Endodermal cell (in vitro differentiated cells): ENCODE measurements around the gene TM9SF3. TPM values are rescaled to one million over a fixed set of nuclear protein-coding genes. Genes with fewer than 3 reads are reported as not detected.

ENCODE experiments used
- DNase-seq: peaks from one replicate; pipeline ENCODE4 v3.0.0-alpha.2; 2017
- H3K27ac ChIP-seq: 2 replicates; pipeline ENCODE4 v1.5.1; 2013; ENCODE audit warnings: mild to moderate bottlenecking, low read depth, low read length, moderate library complexity
- H3K27me3 ChIP-seq: 2 replicates; pipeline ENCODE4 v1.6.1; 2013; ENCODE audit warnings: mild to moderate bottlenecking, low read length, moderate library complexity; ENCODE audit not compliant: insufficient read depth, control insufficient read depth, poor library complexity, severe bottlenecking
- H3K36me3 ChIP-seq: 2 replicates; pipeline ENCODE4 v1.7.0; 2013; ENCODE audit warnings: mild to moderate bottlenecking, low read length, moderate library complexity; ENCODE audit not compliant: control insufficient read depth, insufficient read depth
- H3K4me1 ChIP-seq: one replicate; pipeline ENCODE4 v1.7.0; 2013; ENCODE audit warnings: low read length; ENCODE audit not compliant: control insufficient read depth, insufficient read depth
- H3K4me3 ChIP-seq: 2 replicates; pipeline ENCODE4 v1.5.1; 2013; ENCODE audit warnings: mild to moderate bottlenecking, low read length, moderate library complexity
- H3K9ac ChIP-seq: 2 replicates; pipeline ENCODE4 v1.6.1; 2013; ENCODE audit warnings: mild to moderate bottlenecking, low read length, moderate library complexity; ENCODE audit not compliant: poor library complexity, severe bottlenecking; ENCODE audit errors: extremely low read depth
- H3K9me3 ChIP-seq: 2 replicates; pipeline ENCODE4 v1.6.1; 2013; ENCODE audit warnings: mild to moderate bottlenecking, low read length, moderate library complexity; ENCODE audit not compliant: control insufficient read depth
- H3K27ac Mint-ChIP-seq: 2 replicates; pipeline ENCODE4 v1.8.0; 2020; ENCODE audit warnings: mixed read lengths
- H3K27me3 Mint-ChIP-seq: 2 replicates; pipeline ENCODE4 v1.8.0; 2021; ENCODE audit warnings: mild to moderate bottlenecking, mixed read lengths; ENCODE audit not compliant: insufficient read depth
- H3K36me3 Mint-ChIP-seq: 2 replicates; pipeline ENCODE4 v1.8.0; 2020; ENCODE audit warnings: low read depth, mixed read lengths
- H3K4me1 Mint-ChIP-seq: 2 replicates; pipeline ENCODE4 v1.8.0; 2020; ENCODE audit warnings: mixed read lengths
- H3K4me3 Mint-ChIP-seq: 2 replicates; pipeline ENCODE4 v1.8.0; 2020; ENCODE audit warnings: mild to moderate bottlenecking, moderate library complexity, mixed read lengths
- H3K9me3 Mint-ChIP-seq: 2 replicates; pipeline ENCODE4 v1.8.0; 2020; ENCODE audit warnings: mild to moderate bottlenecking, mixed read lengths
- CTCF ChIP-seq: fragments of 200-600 bp; sonication (generic); conservative IDR thresholded peaks from 2 replicates; pipeline ENCODE4 v1.5.0; 2021; ENCODE audit warnings: antibody characterized with exemption, mild to moderate bottlenecking
- WGBS, 2 experiments: methylation state at CpG; one replicate each; pipeline versions ENCODE4 v1.1.5 to v1.1.7; 2013; ENCODE audit warnings: missing lambda C conversion rate in 2 of 2, mixed read lengths in 1 of 2; ENCODE audit not compliant: insufficient coverage in 1 of 2, insufficient read length in 1 of 2; 5-methylcytosine and 5-hydroxymethylcytosine counted together
- total RNA-seq, 2 donors: library from RNA; stranded (reverse); fragmentation: NEBNext Ultra II Directional in 1 of 2; extraction: Animal tissue kit (Norgen Biotek cat#: 25700) in 1 of 2; gene quantifications; 2 replicates in 1 of 2; 3 replicates in 1 of 2; pipeline ENCODE4 v1.2.1, GENCODE V29; 2021

Gene TM9SF3
- total RNA-seq, 2 donors from 2014 or later, result 134 to 137 TPM

DNA sequence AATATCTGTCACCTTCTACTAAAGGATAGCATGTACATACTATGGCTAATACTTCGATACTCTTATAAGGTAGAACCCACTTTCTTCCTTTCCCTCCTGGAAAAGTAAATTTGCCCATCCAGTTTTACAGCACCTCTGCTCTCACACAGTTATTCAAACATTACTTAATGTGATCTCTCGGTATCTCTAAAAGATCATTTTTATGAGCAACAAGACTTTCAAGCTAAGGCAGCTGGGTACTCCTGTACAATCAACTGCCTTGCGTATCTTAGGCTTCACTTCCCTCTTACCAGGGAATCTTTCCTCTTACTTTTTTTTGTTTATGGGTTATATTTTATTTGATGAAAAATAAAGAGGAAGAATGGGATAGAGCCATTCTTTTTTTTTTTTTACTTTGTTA, 46.6 kb downstream of the TM9SF3 start:
- Histone ChIP-seq H3K9me3 (no peaks in the 10 kb centered on the region), H3K4me1 (no peaks in the 10 kb centered on the region), H3K27me3 (no peaks in the 10 kb centered on the region), H3K4me3 (no peak overlapping the region), H3K27ac (no peak overlapping the region), H3K9ac (no peak overlapping the region), H3K36me3 (peaks cover 79% of the 10 kb centered on the region)
- Mint-ChIP-seq H3K27ac (no peak overlapping the region), H3K36me3 (peaks cover 54% of the 10 kb centered on the region), H3K27me3 (no peaks in the 10 kb centered on the region), H3K4me3 (no peak overlapping the region), H3K4me1 (no peaks in the 10 kb centered on the region), H3K9me3 (no peaks in the 10 kb centered on the region)
- WGBS, 2 experiments, result 97 to 100% methylated on average over 2 to 3 of the region's 3 CpGs
- no peak for TF ChIP-seq CTCF
- no peak for DNase-seq

DNA sequence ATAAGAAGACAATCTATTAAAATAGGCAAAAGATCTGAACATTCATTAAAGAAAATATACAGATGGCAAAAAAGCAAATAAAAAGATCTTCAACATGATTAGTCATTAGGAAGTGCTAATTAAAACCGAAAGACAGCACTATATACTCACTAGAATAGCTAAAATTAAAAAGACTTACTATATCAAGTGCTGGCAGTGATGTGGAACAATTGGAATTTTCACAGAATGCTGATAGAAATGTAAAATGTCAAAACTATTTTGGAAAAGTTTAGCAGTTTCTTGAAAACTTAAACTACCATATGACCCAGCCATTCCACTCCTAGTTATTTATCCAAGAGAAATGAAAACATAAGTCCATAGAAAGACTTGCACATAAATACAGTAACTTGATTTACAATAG, 48.1 kb downstream of the TM9SF3 start:
- no peak overlapping the region for H3K4me3 Mint-ChIP-seq
- H3K4me1 Mint-ChIP-seq, result no peaks in the 10 kb centered on the region
- Histone ChIP-seq H3K4me3 (no peak overlapping the region), H3K4me1 (no peaks in the 10 kb centered on the region), H3K27me3 (no peaks in the 10 kb centered on the region), H3K9ac (no peak overlapping the region), H3K27ac (no peak overlapping the region), H3K36me3 (peaks cover 77% of the 10 kb centered on the region), H3K9me3 (no peaks in the 10 kb centered on the region)
- DNase-seq, result no peak
- no peaks in the 10 kb centered on the region for H3K9me3 Mint-ChIP-seq
- H3K27ac Mint-ChIP-seq, result no peak overlapping the region
- no peak for TF ChIP-seq CTCF
- 100% methylated on average over 1 of the region's 1 CpG; no CpG with 5 or more reads in 1 of the 2 experiments for WGBS, 2 experiments
- H3K36me3 Mint-ChIP-seq, result peaks cover 50% of the 10 kb centered on the region
- H3K27me3 Mint-ChIP-seq, result no peaks in the 10 kb centered on the region

DNA sequence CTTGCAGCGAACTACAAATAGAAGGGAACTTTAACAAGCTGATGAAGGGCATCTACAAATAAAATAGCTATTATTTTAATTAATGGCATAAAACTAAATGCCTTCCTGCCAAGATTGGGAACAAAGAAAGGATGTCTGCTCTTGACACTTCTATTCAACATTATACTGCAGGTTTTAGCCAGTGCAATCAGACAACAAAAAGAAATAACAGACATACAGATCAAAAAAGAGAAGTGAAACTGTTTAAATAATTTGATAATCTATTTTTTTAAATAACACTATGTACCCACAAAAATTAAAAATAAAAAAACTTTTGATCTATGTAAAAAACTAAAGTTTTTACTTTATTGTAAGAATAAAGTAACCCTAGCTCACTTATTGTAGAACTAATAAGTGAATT, 50.7 kb downstream of the TM9SF3 start:
- no peak for DNase-seq
- 100% methylated on average over 1 of the region's 1 CpG; no CpG with 5 or more reads in 1 of the 2 experiments for WGBS, 2 experiments
- no peak for TF ChIP-seq CTCF
- Histone ChIP-seq H3K9ac (no peak overlapping the region), H3K27me3 (no peaks in the 10 kb centered on the region), H3K36me3 (peaks cover 75% of the 10 kb centered on the region), H3K27ac (no peak overlapping the region), H3K4me1 (no peaks in the 10 kb centered on the region), H3K4me3 (no peak overlapping the region), H3K9me3 (no peaks in the 10 kb centered on the region)
- Mint-ChIP-seq H3K27me3 (no peaks in the 10 kb centered on the region), H3K9me3 (no peaks in the 10 kb centered on the region), H3K4me3 (no peak overlapping the region), H3K27ac (no peak overlapping the region), H3K4me1 (no peaks in the 10 kb centered on the region), H3K36me3 (peaks cover 52% of the 10 kb centered on the region)
